ENCODE results near the gene GRAP. TPM values are rescaled to one million over a fixed set of nuclear protein-coding genes. Genes with fewer than 3 reads are reported as not detected.

The GRAP gene
- total and polyA plus RNA-seq, 2 experiments from 2014 or later: 0.24 TPM; not detected in 1

GRCh38 chr17:18977021-18977420, 69.7 kb downstream of the GRAP start:
- no peak overlapping the region for H3K27ac Mint-ChIP-seq
- Histone ChIP-seq H3F3A (replicated peaks; ENCODE audit: low read depth) (no peaks in the 10 kb centered on the region), H3K79me2 (replicated peaks; ENCODE audit: insufficient read depth) (0 out of 2 replicates have a peak, but pooled peaks cover 3% of the 10 kb centered on the region), H3K27ac (ENCODE audit: low read depth) (no peak overlapping the region), H3K4me2 (no peak overlapping the region), H4K20me1 (replicated peaks; ENCODE audit: insufficient read depth) (0 out of 2 replicates have a peak, but pooled peaks cover 3% of the 10 kb centered on the region), H3K36me3 (ENCODE audit: insufficient read depth) (peaks cover 10% of the 10 kb centered on the region), H3K9me2 (ENCODE audit: insufficient read depth) (no peaks in the 10 kb centered on the region), H3K27me3 (ENCODE audit: insufficient read depth) (no peaks in the 10 kb centered on the region), H3K4me3 (no peak overlapping the region), H2AFZ (no peak overlapping the region), H3K4me1 (ENCODE audit: insufficient read depth) (no peaks in the 10 kb centered on the region)
- H3K9me3 Mint-ChIP-seq: no peaks in the 10 kb centered on the region
- no peak for TF ChIP-seq ZNF114 (CRISPR knock-in tag; IDR thresholded peaks at IDR 0.05)
- no peak for TF ChIP-seq EZH2 (IDR thresholded peaks at IDR 0.05; ENCODE audit: low read depth, unreplicated experiment)
- TF ChIP-seq STAT1 (IDR thresholded peaks at IDR 0.05; ENCODE audit: unreplicated experiment): no peak
- no peak for TF ChIP-seq CREB1 (CRISPR knock-in tag; IDR thresholded peaks at IDR 0.05; ENCODE audit: low read depth)
- no peak for TF ChIP-seq JUNB (IDR thresholded peaks at IDR 0.05; ENCODE audit: unreplicated experiment)
- no peak for TF ChIP-seq ZNF331 (CRISPR knock-in tag; IDR thresholded peaks at IDR 0.05; ENCODE audit: low read depth)
- TF ChIP-seq REST (IDR thresholded peaks at IDR 0.05; ENCODE audit: unreplicated experiment): no peak
- peaks cover 44% of the 10 kb centered on the region for H3K36me3 Mint-ChIP-seq (ENCODE audit: low read depth)
- H3K27me3 Mint-ChIP-seq (ENCODE audit: insufficient read depth, low read depth, poor library complexity): peaks cover 15% of the 10 kb centered on the region
- no peak for ATAC-seq
- no peak overlapping the region for H3K4me3 Mint-ChIP-seq
- no peak for DNase-seq (ENCODE audit: low spot score)
- H3K4me1 Mint-ChIP-seq: no peaks in the 10 kb centered on the region

- Mint-ChIP-seq H3K9me3 (no peaks in the 10 kb centered on the region), H3K4me1 (no peaks in the 10 kb centered on the region), H3K4me3 (no peak overlapping the region), H3K27me3 (ENCODE audit: insufficient read depth, low read depth, poor library complexity) (peaks cover 13% of the 10 kb centered on the region), H3K27ac (no peak overlapping the region), H3K36me3 (ENCODE audit: low read depth) (peaks cover 44% of the 10 kb centered on the region)
- DNase-seq (ENCODE audit: low spot score) (no peak), ATAC-seq (no peak)
- no peak overlapping the region for H3K4me3 ChIP-seq
- peaks cover 10% of the 10 kb centered on the region for H3K36me3 ChIP-seq (ENCODE audit: insufficient read depth)
- 0 out of 2 replicates have a peak, but pooled peaks cover 3% of the 10 kb centered on the region for H4K20me1 ChIP-seq (replicated peaks; ENCODE audit: insufficient read depth)
- no peaks in the 10 kb centered on the region for H3F3A ChIP-seq (replicated peaks; ENCODE audit: low read depth)
- no peaks in the 10 kb centered on the region for H3K4me1 ChIP-seq (ENCODE audit: insufficient read depth)
- 0 out of 2 replicates have a peak, but pooled peaks cover 3% of the 10 kb centered on the region for H3K79me2 ChIP-seq (replicated peaks; ENCODE audit: insufficient read depth)
- H3K4me2 ChIP-seq: no peak overlapping the region
- no peak overlapping the region for H3K27ac ChIP-seq (ENCODE audit: low read depth)
- no peaks in the 10 kb centered on the region for H3K27me3 ChIP-seq (ENCODE audit: insufficient read depth)
- no peaks in the 10 kb centered on the region for H3K9me2 ChIP-seq (ENCODE audit: insufficient read depth)
- no peak overlapping the region for H2AFZ ChIP-seq
- no peak for TF ChIP-seq EZH2 (IDR thresholded peaks at IDR 0.05; ENCODE audit: low read depth, unreplicated experiment)
- no peak for TF ChIP-seq EZH2phosphoT487 (IDR thresholded peaks at IDR 0.05; ENCODE audit: unreplicated experiment)
- no peak for TF ChIP-seq JUNB (IDR thresholded peaks at IDR 0.05; ENCODE audit: unreplicated experiment)
- TF ChIP-seq NANOG (IDR thresholded peaks at IDR 0.05; ENCODE audit: borderline replicate concordance): no peak
- TF ChIP-seq STAT1 (IDR thresholded peaks at IDR 0.05; ENCODE audit: unreplicated experiment): no peak
- TF ChIP-seq ZNF114 (CRISPR knock-in tag; IDR thresholded peaks at IDR 0.05): no peak
- no peak for TF ChIP-seq ZNF331 (CRISPR knock-in tag; IDR thresholded peaks at IDR 0.05; ENCODE audit: low read depth)
- TF ChIP-seq ETS1 (IDR thresholded peaks at IDR 0.05): no peak
- TF ChIP-seq CREB1 (CRISPR knock-in tag; IDR thresholded peaks at IDR 0.05; ENCODE audit: low read depth): no peak
- no peak for TF ChIP-seq POLR2AphosphoS5 (IDR thresholded peaks at IDR 0.05; ENCODE audit: low read depth)
Observed at GRCh38 chr17:18976201-18976600, 70.6 kb downstream of the GRAP start.

Data from GM23338 (cell line).